Thyroid gland (tissue), 4 donors: Measurements from ENCODE around the gene PROCR.

Experiments
- POLR2A ChIP-seq, 2 donors: fragments of 450-650 bp; IDR thresholded peaks; one replicate each; pipeline ENCODE4 v1.6.1; 2017; ENCODE audit warnings: antibody characterized with exemption in 2 of 2, mild to moderate bottlenecking in 2 of 2, moderate library complexity in 1 of 2
- TF ChIP-seq, protein P1 (sequence below), 6 experiments: fragments of 200-600 bp in 3 of 6; fragments of 450-650 bp in 3 of 6; sonication (generic) in 3 of 6; IDR thresholded peaks; one replicate each; pipeline ENCODE4 v1.5.1; 2016 to 2019; ENCODE audit warnings: antibody characterized with exemption in 6 of 6, mild to moderate bottlenecking in 2 of 6, inconsistent platforms in 1 of 6, moderate library complexity in 1 of 6

DNA sequence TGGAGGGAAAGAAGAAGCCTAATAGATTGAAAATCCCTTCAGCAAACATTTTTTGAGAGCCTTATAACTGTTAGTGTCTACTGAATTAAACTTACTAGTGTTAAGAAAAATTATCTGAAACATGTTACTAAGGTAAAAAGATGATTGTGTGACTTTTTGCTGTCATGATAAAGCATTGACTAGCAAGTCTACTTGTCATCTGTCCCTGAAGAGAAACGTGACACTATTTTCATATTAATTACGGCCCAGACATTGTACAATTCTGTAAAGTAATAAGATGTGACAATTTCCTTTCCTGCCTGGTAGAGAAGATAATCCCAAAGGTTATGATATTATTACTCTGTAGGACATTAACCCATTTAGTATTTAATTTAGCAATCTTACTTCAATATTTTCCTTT, 15.9 kb upstream of the PROCR start:
- TF ChIP-seq, protein P1, sequence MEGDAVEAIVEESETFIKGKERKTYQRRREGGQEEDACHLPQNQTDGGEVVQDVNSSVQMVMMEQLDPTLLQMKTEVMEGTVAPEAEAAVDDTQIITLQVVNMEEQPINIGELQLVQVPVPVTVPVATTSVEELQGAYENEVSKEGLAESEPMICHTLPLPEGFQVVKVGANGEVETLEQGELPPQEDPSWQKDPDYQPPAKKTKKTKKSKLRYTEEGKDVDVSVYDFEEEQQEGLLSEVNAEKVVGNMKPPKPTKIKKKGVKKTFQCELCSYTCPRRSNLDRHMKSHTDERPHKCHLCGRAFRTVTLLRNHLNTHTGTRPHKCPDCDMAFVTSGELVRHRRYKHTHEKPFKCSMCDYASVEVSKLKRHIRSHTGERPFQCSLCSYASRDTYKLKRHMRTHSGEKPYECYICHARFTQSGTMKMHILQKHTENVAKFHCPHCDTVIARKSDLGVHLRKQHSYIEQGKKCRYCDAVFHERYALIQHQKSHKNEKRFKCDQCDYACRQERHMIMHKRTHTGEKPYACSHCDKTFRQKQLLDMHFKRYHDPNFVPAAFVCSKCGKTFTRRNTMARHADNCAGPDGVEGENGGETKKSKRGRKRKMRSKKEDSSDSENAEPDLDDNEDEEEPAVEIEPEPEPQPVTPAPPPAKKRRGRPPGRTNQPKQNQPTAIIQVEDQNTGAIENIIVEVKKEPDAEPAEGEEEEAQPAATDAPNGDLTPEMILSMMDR (IDR thresholded peaks at IDR 0.05): no peak
- no peak for TF ChIP-seq POLR2A (IDR thresholded peaks at IDR 0.05)
